ENCODE results near the gene ZNF394. TPM values are rescaled to one million over a fixed set of nuclear protein-coding genes. Genes with fewer than 3 reads are reported as not detected.
"Not testable (repeated sequence)": the region's sequence is repeated elsewhere in the genome, so short reads cannot be mapped to it uniquely, and the experiment has no call there.

ZNF394 gene
- total RNA-seq, 1 donor from 2014 or later, result 24.8 TPM

- Mint-ChIP-seq H3K36me3 (ENCODE audit: insufficient read depth) (peaks cover 29% of the 10 kb centered on the region), H3K4me1 (ENCODE audit: low read depth) (no peaks in the 10 kb centered on the region), H3K4me3 (ENCODE audit: low read depth) (no peak overlapping the region), H3K9me3 (ENCODE audit: low read depth) (peaks cover 8% of the 10 kb centered on the region), H3K27ac (no peak overlapping the region), H3K27me3 (no peaks in the 10 kb centered on the region)
- no peak for DNase-seq (ENCODE audit: low spot score, unreplicated experiment)
- no peak for TF ChIP-seq CTCF (IDR thresholded peaks at IDR 0.05; ENCODE audit: unreplicated experiment)
Measured at GRCh38 chr7:99521399-99521798, 21.3 kb upstream of the ZNF394 start.

GRCh38 chr7:99514050-99514449 is 14.0 kb upstream of the ZNF394 start:
- TF ChIP-seq CTCF (IDR thresholded peaks at IDR 0.05; ENCODE audit: unreplicated experiment), result no peak
- Mint-ChIP-seq H3K27me3 (no peaks in the 10 kb centered on the region), H3K4me1 (ENCODE audit: low read depth) (no peaks in the 10 kb centered on the region), H3K9me3 (ENCODE audit: low read depth) (no peaks in the 10 kb centered on the region), H3K4me3 (ENCODE audit: low read depth) (no peak overlapping the region), H3K27ac (no peak overlapping the region), H3K36me3 (ENCODE audit: insufficient read depth) (peaks cover 16% of the 10 kb centered on the region)
- no peak for DNase-seq (ENCODE audit: low spot score, unreplicated experiment)

- Mint-ChIP-seq H3K27me3 (no peaks in the 10 kb centered on the region), H3K27ac (peak overlapping the region; percentile 97), H3K4me1 (ENCODE audit: low read depth) (peaks cover 16% of the 10 kb centered on the region), H3K36me3 (ENCODE audit: insufficient read depth) (peaks cover 1% of the 10 kb centered on the region), H3K9me3 (ENCODE audit: low read depth) (no peaks in the 10 kb centered on the region), H3K4me3 (ENCODE audit: low read depth) (peak overlapping the region; percentile 99)
- no peak for DNase-seq (ENCODE audit: low spot score, unreplicated experiment)
- no peak for TF ChIP-seq CTCF (IDR thresholded peaks at IDR 0.05; ENCODE audit: unreplicated experiment)
Measured at GRCh38 chr7:99505324-99505662, 5.2 kb upstream of the ZNF394 start.

GRCh38 chr7:99504603-99505323 is 4.7 kb upstream of the ZNF394 start, which contains the start of gene ZKSCAN5:
ZKSCAN5 (plus strand) TSS chr7:99504662; CDS start chr7:99506045, 1,383 bp downstream.
- Mint-ChIP-seq H3K27me3 (no peaks in the 10 kb centered on the region), H3K4me1 (ENCODE audit: low read depth) (peaks cover 18% of the 10 kb centered on the region), H3K4me3 (ENCODE audit: low read depth) (peak within 1 kb of the TSS; percentile 99), H3K36me3 (ENCODE audit: insufficient read depth) (peaks cover 1% of the 10 kb centered on the region), H3K27ac (peak within 1 kb of the TSS; percentile 97), H3K9me3 (ENCODE audit: low read depth) (no peaks in the 10 kb centered on the region)
- DNase-seq (ENCODE audit: low spot score, unreplicated experiment), result peak; percentile 94
- no peak for TF ChIP-seq CTCF (IDR thresholded peaks at IDR 0.05; ENCODE audit: unreplicated experiment)

GRCh38 chr7:99504281-99504602 is 4.2 kb upstream of the ZNF394 start:
- H3K4me3 Mint-ChIP-seq (ENCODE audit: low read depth), result peak overlapping the region; percentile 99
- peak overlapping the region; percentile 97 for H3K27ac Mint-ChIP-seq
- H3K4me1 Mint-ChIP-seq (ENCODE audit: low read depth), result peaks cover 20% of the 10 kb centered on the region
- peaks cover 1% of the 10 kb centered on the region for H3K36me3 Mint-ChIP-seq (ENCODE audit: insufficient read depth)
- no peaks in the 10 kb centered on the region for H3K9me3 Mint-ChIP-seq (ENCODE audit: low read depth)
- no peak for TF ChIP-seq CTCF (IDR thresholded peaks at IDR 0.05; ENCODE audit: unreplicated experiment)
- peak; percentile 98 for DNase-seq (ENCODE audit: low spot score, unreplicated experiment)
- no peaks in the 10 kb centered on the region for H3K27me3 Mint-ChIP-seq

GRCh38 chr7:99501236-99501635 is 1.2 kb upstream of the ZNF394 start:
- not testable (repeated sequence) for H3K9me3 Mint-ChIP-seq (ENCODE audit: low read depth); DNase-seq (ENCODE audit: low spot score, unreplicated experiment); H3K27me3 Mint-ChIP-seq; H3K27ac Mint-ChIP-seq
- Mint-ChIP-seq H3K36me3 (ENCODE audit: insufficient read depth) (peaks cover 11% of the 10 kb centered on the region), H3K4me3 (ENCODE audit: low read depth) (peak overlapping the region; percentile 92), H3K4me1 (ENCODE audit: low read depth) (peaks cover 28% of the 10 kb centered on the region)

All from progenitor cell of endocrine pancreas (in vitro differentiated cells).